RWPE1 (cell line): ENCODE results near the gene SPNS2.
A peak's percentile ranks its signal among the peaks of the same experiment; 100 is the strongest.

Source experiments
- CTCF ChIA-PET: fragments of 350-600 bp; sonication (Branson Sonifier 250); formaldehyde crosslinking; extraction: SDS; loops from one replicate; lab custom pipeline; 2021; lab: Yijun Ruan, JAX
- POLR2A ChIA-PET: fragments of 400-600 bp; formaldehyde crosslinking; extraction: SDS; loops from one replicate; lab custom pipeline; 2020; ENCODE audit warnings: antibody characterized with exemption; ENCODE audit not compliant: low non-redundant PET; lab: Yijun Ruan, JAX
- DNase-seq: peaks from one replicate; pipeline ENCODE4 v3.0.0; 2012; ENCODE audit warnings: low spot score
- H3K27ac ChIP-seq: fragments of 450-650 bp; 2 replicates; pipeline ENCODE4 v1.5.1; 2017
- CTCF ChIP-seq: fragments of 450-650 bp; conservative IDR thresholded peaks from 2 replicates; pipeline ENCODE4 v1.5.1; 2017; ENCODE audit warnings: low read depth, mild to moderate bottlenecking

The SPNS2 gene

DNA sequence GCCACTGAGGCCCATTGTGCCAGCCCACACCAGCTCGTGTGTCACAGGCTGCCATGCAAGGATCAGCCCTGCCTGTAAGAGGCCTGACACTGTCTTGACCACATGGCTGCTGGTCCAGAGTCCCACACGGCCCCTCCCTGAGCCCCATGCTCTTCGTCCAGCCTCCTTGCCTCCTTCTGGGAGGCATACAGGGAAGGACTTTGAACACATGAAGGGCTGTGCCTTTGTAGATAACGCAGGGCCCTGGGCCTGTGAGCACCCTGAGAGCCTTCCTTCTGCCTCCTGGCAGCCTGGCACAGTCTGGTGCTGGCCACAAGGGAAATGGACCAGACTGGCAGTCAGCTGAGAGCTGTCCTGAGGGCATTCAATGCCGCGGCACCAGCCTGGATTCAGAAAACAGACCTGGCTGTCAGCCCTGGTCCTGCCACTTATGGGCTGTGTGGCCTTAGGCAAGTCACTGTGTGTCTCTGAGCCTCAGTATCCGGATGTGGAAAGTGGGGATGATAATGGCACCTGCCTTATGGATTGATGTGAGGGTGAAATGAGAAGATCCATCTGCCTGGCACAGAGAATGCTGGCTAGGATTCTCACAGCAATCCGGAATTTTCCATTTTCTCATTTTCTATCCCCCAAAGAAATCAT is 19.2 kb upstream of the SPNS2 start:
- no peak overlapping the region for H3K27ac ChIP-seq
- no peak for TF ChIP-seq CTCF
- ChIA-PET POLR2A (no interaction called here), CTCF (no interaction called here)
- no peak for DNase-seq

- DNase-seq, result no peak
- CTCF ChIA-PET, result no interaction called here
Measured at GRCh38 chr17:4479982-4480751, 18.5 kb upstream of the SPNS2 start.

GRCh38 chr17:4480929-4481898 is 17.5 kb upstream of the SPNS2 start:
- no peak overlapping the region for H3K27ac ChIP-seq
- ChIA-PET POLR2A (no interaction called here), CTCF (interaction anchor here (0.6 kb wide), 1 partner anchor 60 kb away, joined by 3 read pairs; no protein-coding TSS in a partner anchor)
- no peak for DNase-seq
- TF ChIP-seq CTCF, result no peak

More at GRCh38 chr17:4479982-4480751, 18.5 kb upstream of the SPNS2 start:
- POLR2A ChIA-PET, result no interaction called here
- H3K27ac ChIP-seq, result no peak overlapping the region
- no peak for TF ChIP-seq CTCF

DNA sequence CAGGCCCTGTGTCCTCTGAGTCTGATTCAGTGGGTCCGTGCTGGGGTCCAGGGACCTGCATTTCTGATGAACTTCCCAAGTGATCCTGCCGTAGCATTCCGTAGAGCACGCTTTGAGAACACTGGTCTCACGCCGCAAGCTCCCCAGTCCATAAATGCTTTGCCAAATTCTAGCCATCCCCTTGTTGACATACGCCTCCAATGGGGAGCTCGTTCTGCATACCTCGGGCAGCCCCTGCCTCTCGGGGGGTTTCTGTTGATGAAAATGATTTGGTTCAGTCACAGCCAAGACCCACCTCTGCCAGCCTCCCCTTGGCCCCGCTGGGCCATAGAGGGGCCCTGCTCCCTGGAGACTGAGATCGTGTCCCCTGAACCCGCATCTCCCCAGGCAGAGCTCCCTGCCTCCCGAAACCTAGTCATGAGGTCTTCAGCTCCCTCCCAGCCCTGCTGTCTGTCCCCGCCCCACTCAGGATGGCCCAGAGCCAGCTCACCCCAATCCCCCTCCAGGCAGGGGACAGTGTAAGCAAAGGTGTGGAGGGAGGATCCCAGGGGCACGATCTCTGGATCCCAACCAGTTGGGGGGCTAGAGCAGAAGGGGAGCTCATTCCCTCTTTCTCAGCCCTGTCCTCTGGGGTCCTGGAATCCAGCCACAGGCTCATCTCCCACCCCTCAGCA is 16.2 kb upstream of the SPNS2 start:
- no peak for DNase-seq
- H3K27ac ChIP-seq, result no peak overlapping the region
- POLR2A ChIA-PET, result no interaction called here
- TF ChIP-seq CTCF, result no peak
- CTCF ChIA-PET, result no interaction called here

DNA sequence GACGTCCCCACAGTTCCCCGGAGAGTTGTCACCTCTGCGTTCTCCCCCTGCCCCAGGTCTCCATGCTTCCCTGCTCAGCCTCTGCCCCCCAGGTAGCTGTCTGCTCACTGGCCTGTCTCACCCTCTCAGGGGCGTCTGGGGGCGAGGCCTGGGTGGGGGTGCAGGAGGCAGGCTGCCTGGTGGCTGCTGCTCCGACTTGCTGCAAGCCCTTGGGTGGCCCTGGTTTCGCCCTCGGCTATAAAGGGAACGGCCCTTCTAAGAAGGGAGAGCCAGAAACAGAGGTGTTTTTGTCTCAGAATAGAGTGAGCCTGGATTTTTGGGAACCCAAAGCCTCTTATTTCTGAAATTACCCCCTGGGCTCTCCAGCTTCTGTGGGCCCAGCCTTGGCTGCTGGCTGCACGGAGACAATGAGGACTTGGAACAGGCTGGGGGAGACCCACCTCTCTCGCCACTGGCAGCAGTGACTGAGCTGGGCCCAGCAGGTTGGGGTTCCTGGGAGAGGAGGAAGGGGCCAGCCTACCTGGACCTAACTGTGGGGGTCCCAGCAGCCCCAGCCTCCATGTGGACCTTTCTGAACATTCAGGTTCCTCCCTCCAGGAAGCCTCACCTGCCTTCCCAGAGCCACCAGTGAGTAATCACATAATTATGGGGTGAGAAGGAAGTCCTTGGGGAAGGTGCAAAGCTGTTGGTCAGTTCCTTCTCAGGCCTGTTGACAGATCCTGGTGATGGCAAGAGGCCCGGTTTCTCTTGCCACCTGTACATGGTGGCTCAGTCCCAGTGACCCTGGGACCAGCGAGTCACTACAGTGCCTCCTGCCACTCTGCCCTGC is 15.5 kb upstream of the SPNS2 start:
- peak; percentile 92 for DNase-seq
- POLR2A ChIA-PET, result no interaction called here
- no peak overlapping the region for H3K27ac ChIP-seq
- CTCF ChIA-PET, result no interaction called here
- no peak for TF ChIP-seq CTCF
